ENCODE measurements around the gene CMTM8. TPM values are rescaled to one million over a fixed set of nuclear protein-coding genes. Genes with fewer than 3 reads are reported as not detected.
A peak's percentile ranks its signal among the peaks of the same experiment; 100 is the strongest.

The CMTM8 gene
- total and polyA plus RNA-seq, 2 of the 8 experiments (the other 6 are each of a cell fraction or from before 2014, with no cell fraction given) = 10.5 to 22.4 TPM

DNA sequence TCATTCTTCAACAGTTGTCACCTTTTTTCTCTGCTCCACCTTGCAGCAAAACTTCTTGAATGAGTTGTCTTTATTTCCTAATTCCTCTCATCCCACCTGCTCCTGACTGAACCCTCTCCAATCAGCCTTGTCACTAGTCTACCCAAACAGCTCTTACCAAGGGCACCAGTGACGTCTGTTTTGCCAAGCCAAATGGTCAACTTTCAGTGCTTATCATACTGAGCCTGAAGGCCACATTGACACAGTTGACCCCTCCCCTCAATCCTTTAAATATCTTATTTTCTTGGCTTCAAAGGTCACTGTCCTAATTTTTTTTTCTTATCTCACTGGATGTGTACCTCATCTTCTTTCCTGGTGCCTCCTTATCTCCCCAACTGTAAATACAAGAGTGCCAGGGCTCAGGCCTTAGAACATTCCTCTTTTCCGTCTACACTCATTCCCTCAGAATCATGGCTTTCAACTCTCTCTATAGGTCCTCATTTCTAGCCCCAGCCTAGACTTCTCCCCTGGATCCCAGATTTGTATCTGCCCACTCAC is 43.2 kb downstream of the CMTM8 start:
- POLR2A ChIA-PET (ENCODE audit: partially characterized antibody) = no interaction called here
- H3K27me3 ChIP-seq (replicated peaks in 1 of 4; ENCODE audit: control insufficient read depth in 3 of 4, extremely low read depth in 1 of 4, insufficient read depth in 3 of 4, low read length in 3 of 4) = no peaks in the 10 kb centered on the region
- H3K4me1 ChIP-seq (replicated peaks in 1 of 4; ENCODE audit: control insufficient read depth in 3 of 4, insufficient read depth in 4 of 4, low read length in 3 of 4) = 0 out of 7 replicates have a peak, but pooled peaks cover 0 to 2% (median 0%) of the 10 kb centered on the region in 4 experiments
- H3K4ac ChIP-seq (replicated peaks; ENCODE audit: insufficient read length, low read depth, low read length) = no peak overlapping the region
- H3K23me2 ChIP-seq (ENCODE audit: low read depth, low read length) = 0 out of 2 replicates have a peak, but pooled peaks cover 2% of the 10 kb centered on the region
- no peak overlapping the region for H3K4me2 ChIP-seq (ENCODE audit: insufficient read depth in 1 of 2, low read depth in 2 of 2, low read length in 2 of 2)
- 93% methylated on average over 2 of the region's 2 CpGs; no CpG with 5 or more reads in 1 of the 2 experiments for WGBS, 2 experiments (ENCODE audit: extremely low coverage in 1 of 2, insufficient coverage in 1 of 2, insufficient read length in 1 of 2, insufficient replicate concordance in 2 of 2, low coverage in 1 of 2, low lambda C conversion rate in 2 of 2, missing lambda C conversion rate in 1 of 2)
- peaks cover 4% of the 10 kb centered on the region; the same call in 1 of the 2 replicates for H3K79me1 ChIP-seq (ENCODE audit: low read depth, low read length)
- FAIRE-seq = no peak
- no peak overlapping the region for H2AFZ ChIP-seq (ENCODE audit: low read length)
- no peaks in the 10 kb centered on the region for H4K20me1 ChIP-seq (replicated peaks in 1 of 2; ENCODE audit: control insufficient read depth in 1 of 2, insufficient read depth in 2 of 2, low read length in 2 of 2)
- 0 out of 2 replicates have a peak overlapping the region, but pooled peaks have one; percentile 19 for H2AK5ac ChIP-seq (ENCODE audit: low read depth, low read length)
- H2BK20ac ChIP-seq (ENCODE audit: low read length) = no peak overlapping the region
- H3K79me2 ChIP-seq (ENCODE audit: control insufficient read depth in 1 of 2, insufficient read depth in 2 of 2, low read length in 2 of 2) = no peaks in the 10 kb centered on the region
- no peak overlapping the region for H3K9ac ChIP-seq (replicated peaks in 1 of 4; ENCODE audit: extremely low read depth in 1 of 4, low read depth in 3 of 4, low read length in 3 of 4)
- no peak overlapping the region for H3K27ac ChIP-seq (ENCODE audit: low read depth, low read length)
- H3K18ac ChIP-seq (ENCODE audit: extremely low read depth, low read length) = no peak overlapping the region
- H3K23ac ChIP-seq (ENCODE audit: insufficient read length) = no peak overlapping the region
- no peak overlapping the region for H2BK12ac ChIP-seq (ENCODE audit: low read depth, low read length)
- H3K9me3 ChIP-seq (ENCODE audit: insufficient read depth in 2 of 2, low read depth in 1 of 2, low read length in 1 of 2) = no peaks in the 10 kb centered on the region
- CTCF ChIA-PET (ENCODE audit: partially characterized antibody) = interaction anchor here (0.6 to 1.2 kb wide), 3 partner anchors 9 to 218 kb away, joined by 3 to 6 read pairs (median 3); no protein-coding TSS in a partner anchor
- no peak overlapping the region for H2BK15ac ChIP-seq (ENCODE audit: low read length)
- no peak overlapping the region for H2BK120ac ChIP-seq (replicated peaks; ENCODE audit: low read depth, low read length)
- H4K5ac ChIP-seq (ENCODE audit: insufficient read length, low read depth, low read length) = no peak overlapping the region
- H3K56ac ChIP-seq (replicated peaks; ENCODE audit: insufficient read length, low read depth, low read length) = no peak overlapping the region
- no peak overlapping the region for H3K14ac ChIP-seq (ENCODE audit: insufficient read length)
- H4K91ac ChIP-seq (replicated peaks; ENCODE audit: insufficient read length, low read length) = no peak overlapping the region
- no peaks in the 10 kb centered on the region for H3K36me3 ChIP-seq (ENCODE audit: control insufficient read depth in 2 of 4, insufficient read depth in 4 of 4, low read length in 3 of 4)
- no peak overlapping the region for H2BK5ac ChIP-seq (ENCODE audit: low read depth, low read length)
- H4K8ac ChIP-seq (ENCODE audit: extremely low read depth, insufficient read depth, low read length) = no peak overlapping the region
- no peak for DNase-seq (ENCODE audit: low read depth in 1 of 2, low spot score in 2 of 2)
- H3K4me3 ChIP-seq (ENCODE audit: extremely low read depth in 1 of 4, insufficient read depth in 2 of 4, low read depth in 3 of 4, low read length in 4 of 4) = no peak overlapping the region
- TF ChIP-seq SIX5 (IDR thresholded peaks at IDR 0.05; ENCODE audit: low read depth, low read length) = no peak
- TF ChIP-seq CEBPB (IDR thresholded peaks at IDR 0.05; ENCODE audit: low read depth, low read length) = no peak
- no peak for TF ChIP-seq EGR1 (IDR thresholded peaks at IDR 0.05; ENCODE audit: borderline replicate concordance, low read depth, low read length)
- TF ChIP-seq EP300 (IDR thresholded peaks at IDR 0.05; ENCODE audit: borderline replicate concordance in 1 of 2, low read depth in 2 of 2, low read length in 2 of 2) = no peak
- no peak for TF ChIP-seq BACH1 (IDR thresholded peaks at IDR 0.05; ENCODE audit: low read length)
- no peak for TF ChIP-seq TAF7 (optimal IDR thresholded peaks at IDR 0.05; ENCODE audit: borderline replicate concordance, low read depth, low read length)
- no peak for TF ChIP-seq TBP (IDR thresholded peaks at IDR 0.05; ENCODE audit: low read depth, low read length)
- no peak for TF ChIP-seq TEAD4 (IDR thresholded peaks at IDR 0.05; ENCODE audit: low read depth, low read length)
- no peak for TF ChIP-seq SP1 (IDR thresholded peaks at IDR 0.05; ENCODE audit: low read depth, low read length)
- TF ChIP-seq SAP30 (IDR thresholded peaks at IDR 0.05; ENCODE audit: insufficient read depth, insufficient replicate concordance, low read length) = no peak
- no peak for TF ChIP-seq CBX8 (IDR thresholded peaks at IDR 0.05; ENCODE audit: borderline replicate concordance, low read depth, low read length)
- TF ChIP-seq PHF8 (conservative IDR thresholded peaks at IDR 0.05; ENCODE audit: low read depth, low read length) = no peak
- TF ChIP-seq POU5F1 (IDR thresholded peaks at IDR 0.05; ENCODE audit: low read depth, low read length) = no peak
